Measurements from ENCODE around the gene CPNE5.
A peak's percentile ranks its signal among the peaks of the same experiment; 100 is the strongest.

CPNE5 gene

GRCh38 chr6:36766399-36766945, 72.8 kb downstream of the CPNE5 start:
- H3K4me3 ChIP-seq (ENCODE audit: low read depth, low read length), result no peak overlapping the region
- CTCF ChIA-PET, result interaction anchor here (0.6 to 19.6 kb wide), 54 partner anchors 7 to 450 kb away, joined by 3 to 521 read pairs (median 5); partner anchors contain the start of genes C6orf89, MTCH1, PI16 and PPIL1
- no peak for DNase-seq (ENCODE audit: low read depth, low spot score)
- POLR2A ChIA-PET, result interaction anchor here (0.6 to 1.1 kb wide), 2 partner anchors 14 to 220 kb away, joined by 3 read pairs; partner anchors contain the start of gene MTCH1
- TF ChIP-seq CTCF (IDR thresholded peaks at IDR 0.05; ENCODE audit: insufficient read depth, low read length, missing control alignments), result no peak

GRCh38 chr6:36765594-36766398, 73.4 kb downstream of the CPNE5 start:
- peak overlapping the region; percentile 20; the same call in 1 of the 2 replicates for H3K4me3 ChIP-seq (ENCODE audit: low read depth, low read length)
- POLR2A ChIA-PET, result interaction anchor here (0.6 to 1.1 kb wide), 3 partner anchors 14 to 220 kb away, joined by 3 to 7 read pairs (median 3); partner anchors contain the start of gene MTCH1
- no peak for DNase-seq (ENCODE audit: low read depth, low spot score)
- CTCF ChIA-PET, result interaction anchor here (0.6 to 19.6 kb wide), 57 partner anchors 8 to 451 kb away, joined by 3 to 521 read pairs (median 5); partner anchors contain the start of genes C6orf89, MTCH1, PI16 and PPIL1
- peak; percentile 97 for TF ChIP-seq CTCF (IDR thresholded peaks at IDR 0.05; ENCODE audit: insufficient read depth, low read length, missing control alignments)

- ChIA-PET POLR2A (interaction anchor here (1.0 kb wide), 1 partner anchor 150 kb away, joined by 7 read pairs; no protein-coding TSS in a partner anchor), CTCF (interaction anchor here (0.9 to 19.6 kb wide), 37 partner anchors 12 to 451 kb away, joined by 3 to 521 read pairs (median 5); partner anchors contain the start of genes C6orf89 and PPIL1)
- TF ChIP-seq CTCF (IDR thresholded peaks at IDR 0.05; ENCODE audit: insufficient read depth, low read length, missing control alignments), result no peak
- no peak for DNase-seq (ENCODE audit: low read depth, low spot score)
- no peak overlapping the region for H3K4me3 ChIP-seq (ENCODE audit: low read depth, low read length)
These were observed 74.1 kb downstream of the CPNE5 start for GRCh38 chr6:36765190-36765589.

GRCh38 chr6:36762123-36762522, 77.1 kb downstream of the CPNE5 start:
- no peak for DNase-seq (ENCODE audit: low read depth, low spot score)
- TF ChIP-seq CTCF (IDR thresholded peaks at IDR 0.05; ENCODE audit: insufficient read depth, low read length, missing control alignments), result no peak
- CTCF ChIA-PET, result interaction anchor here (3.9 to 19.6 kb wide), 7 partner anchors 11 to 256 kb away, joined by 35 to 521 read pairs (median 118); no protein-coding TSS in a partner anchor
- POLR2A ChIA-PET, result interaction anchor here (0.7 kb wide), 2 partner anchors 12 to 81 kb away, joined by 3 to 5 read pairs; no protein-coding TSS in a partner anchor
- no peak overlapping the region for H3K4me3 ChIP-seq (ENCODE audit: low read depth, low read length)

- H3K4me3 ChIP-seq (ENCODE audit: low read depth, low read length), result no peak overlapping the region
- ChIA-PET CTCF (interaction anchor here (0.6 to 19.6 kb wide), 22 partner anchors 9 to 449 kb away, joined by 3 to 521 read pairs (median 13); partner anchors contain the start of gene C6orf89), POLR2A (no interaction called here)
- no peak for TF ChIP-seq CTCF (IDR thresholded peaks at IDR 0.05; ENCODE audit: insufficient read depth, low read length, missing control alignments)
- DNase-seq (ENCODE audit: low read depth, low spot score), result no peak
These were observed 78.4 kb downstream of the CPNE5 start for GRCh38 chr6:36760685-36761435.
